ENCODE data around the gene MFSD11.

GRCh38 chr17:76744747-76745146 lies 6.8 kb downstream of the MFSD11 start:
- TF ChIP-seq CTCF (conservative IDR thresholded peaks at IDR 0.05; ENCODE audit: low read depth, low read length) (no peak), EZH2 (IDR thresholded peaks at IDR 0.05; ENCODE audit: low read length, unreplicated experiment) (no peak)
